HG03139 (cell line): ENCODE results near the gene RSPH10B2.
"Not testable (repeated sequence)": the region's sequence is repeated elsewhere in the genome, so short reads cannot be mapped to it uniquely, and the experiment has no call there.

Experiments used
- ATAC-seq: cut with Tn5 transposase; IDR thresholded peaks from one replicate; pipeline ENCODE4 v1.9.1; 2021; ENCODE audit not compliant: unreplicated experiment

The RSPH10B2 gene

GRCh38 chr7:6837081-6837480 is 83.2 kb downstream of the RSPH10B2 start:
- not testable (repeated sequence) for ATAC-seq

GRCh38 chr7:6842278-6842921 is 88.5 kb downstream of the RSPH10B2 start:
- ATAC-seq: not testable (repeated sequence)

- not testable (repeated sequence) for ATAC-seq
Measured at GRCh38 chr7:6843092-6843491, 89.2 kb downstream of the RSPH10B2 start.

GRCh38 chr7:6843654-6844053 is 89.8 kb downstream of the RSPH10B2 start:
- ATAC-seq: not testable (repeated sequence)

- not testable (repeated sequence) for ATAC-seq
Measured at GRCh38 chr7:6845971-6846449, 92.1 kb downstream of the RSPH10B2 start.

GRCh38 chr7:6847751-6848150 is 93.8 kb downstream of the RSPH10B2 start:
- ATAC-seq: not testable (repeated sequence)
